H1 (cell line): ENCODE results near the gene GPC6. TPM values are rescaled to one million over a fixed set of nuclear protein-coding genes. Genes with fewer than 3 reads are reported as not detected.

Experiments
- CTCF ChIA-PET: fragments of 300-600 bp; sonication (Branson Sonifier 250); formaldehyde crosslinking; loops from one replicate; lab custom pipeline; 2021; ENCODE audit not compliant: partially characterized antibody; lab: Charles Lee
- POLR2A ChIA-PET: fragments of 300-600 bp; sonication (Branson Sonifier 250); formaldehyde crosslinking; loops from one replicate; lab custom pipeline; 2021; ENCODE audit warnings: inconsistent platforms; ENCODE audit not compliant: partially characterized antibody; lab: Charles Lee
- DNase-seq, 2 experiments: peaks; one replicate each; pipeline versions ENCODE4 v3.0.0 to v3.0.0-alpha.2; 2010 to 2022; ENCODE audit warnings: low spot score in 2 of 2, low read depth in 1 of 2, mixed read lengths in 1 of 2
- FAIRE-seq: peaks from 2 replicates; lab custom pipeline; 2011; peaks lifted over from hg19 to GRCh38; lab: Jason Lieb, UNC
- H2AFZ ChIP-seq: 2 replicates; pipeline ENCODE4 v1.8.1; 2012; ENCODE audit warnings: low read length, inconsistent platforms
- H2AK5ac ChIP-seq: 2 replicates; pipeline ENCODE4 v1.6.1; 2013; ENCODE audit warnings: low read depth, low read length
- H2BK120ac ChIP-seq: replicated peaks from 2 replicates; pipeline ENCODE3; 2013; ENCODE audit warnings: low read depth, low read length, inconsistent platforms
- H2BK12ac ChIP-seq: 2 replicates; pipeline ENCODE4 v1.6.1; 2013; ENCODE audit warnings: low read depth, low read length
- H2BK15ac ChIP-seq: 2 replicates; pipeline ENCODE4 v1.6.1; 2013; ENCODE audit warnings: low read length
- H2BK20ac ChIP-seq: 2 replicates; pipeline ENCODE4 v1.6.1; 2013; ENCODE audit warnings: low read length
- H2BK5ac ChIP-seq: 2 replicates; pipeline ENCODE4 v1.6.1; 2013; ENCODE audit warnings: low read depth, low read length
- H3K14ac ChIP-seq: 2 replicates; pipeline ENCODE4 v1.6.1; 2013; ENCODE audit warnings: inconsistent platforms; ENCODE audit not compliant: insufficient read length
- H3K18ac ChIP-seq: 2 replicates; pipeline ENCODE4 v1.6.1; 2013; ENCODE audit warnings: low read length; ENCODE audit errors: extremely low read depth
- H3K23ac ChIP-seq: 2 replicates; pipeline ENCODE4 v1.6.1; 2013; ENCODE audit warnings: inconsistent platforms; ENCODE audit not compliant: insufficient read length
- H3K23me2 ChIP-seq: 2 replicates; pipeline ENCODE4 v1.6.1; 2013; ENCODE audit warnings: low read depth, low read length
- H3K27ac ChIP-seq: 2 replicates; pipeline ENCODE4 v1.6.1; 2011; ENCODE audit warnings: low read depth, low read length, inconsistent platforms
- H3K27me3 ChIP-seq, 4 experiments: replicated peaks in 1 of 4; 1 replicate in 1 of 4; 2 replicates in 3 of 4; pipeline versions ENCODE4 v1.6.1 to v1.8.1; 2011 to 2013; ENCODE audit warnings: low read length in 3 of 4, mild to moderate bottlenecking in 3 of 4, inconsistent platforms in 2 of 4, mixed read lengths in 2 of 4, moderate library complexity in 1 of 4; ENCODE audit not compliant: control insufficient read depth in 3 of 4, insufficient read depth in 3 of 4; ENCODE audit errors: extremely low read depth in 1 of 4
- H3K36me3 ChIP-seq, 4 experiments: 2 replicates each; pipeline versions ENCODE4 v1.6.1 to v1.8.1; 2011 to 2013; ENCODE audit warnings: mild to moderate bottlenecking in 4 of 4, low read length in 3 of 4, moderate library complexity in 2 of 4, control low read depth in 1 of 4, inconsistent platforms in 1 of 4; ENCODE audit not compliant: insufficient read depth in 4 of 4, control insufficient read depth in 2 of 4
- H3K4ac ChIP-seq: replicated peaks from 2 replicates; pipeline ENCODE3; 2013; ENCODE audit warnings: low read length, low read depth, mixed read lengths, inconsistent platforms; ENCODE audit not compliant: insufficient read length
- H3K4me1 ChIP-seq, 4 experiments: replicated peaks in 1 of 4; 1 replicate in 1 of 4; 2 replicates in 3 of 4; pipeline versions ENCODE4 v1.6.1 to v1.8.1; 2011 to 2013; ENCODE audit warnings: low read length in 3 of 4, inconsistent platforms in 2 of 4, mixed read lengths in 1 of 4; ENCODE audit not compliant: insufficient read depth in 4 of 4, control insufficient read depth in 3 of 4
- H3K4me2 ChIP-seq, 2 experiments: 2 replicates each; pipeline versions ENCODE4 v1.6.1 to v1.8.1; 2011 to 2013; ENCODE audit warnings: low read depth in 2 of 2, low read length in 2 of 2, control low read depth in 1 of 2, inconsistent platforms in 1 of 2, mild to moderate bottlenecking in 1 of 2; ENCODE audit not compliant: insufficient read depth in 1 of 2
- H3K4me3 ChIP-seq, 4 experiments: fragments of 200-600, 300-600 bp in 1 of 4; sonication (generic), shearing (Covaris generic), sonication (Bioruptor Twin) in 1 of 4; 2 replicates each; pipeline versions ENCODE4 v1.5.1 to v1.8.1; 2011 to 2016; ENCODE audit warnings: low read length in 4 of 4, low read depth in 3 of 4, control low read depth in 2 of 4, inconsistent platforms in 2 of 4, mild to moderate bottlenecking in 2 of 4, mixed read lengths in 1 of 4, moderate library complexity in 1 of 4; ENCODE audit not compliant: insufficient read depth in 2 of 4; ENCODE audit errors: extremely low read depth in 1 of 4
- H3K56ac ChIP-seq: replicated peaks from 2 replicates; pipeline ENCODE3; 2013; ENCODE audit warnings: low read depth, mild to moderate bottlenecking, mixed read lengths, low read length, inconsistent platforms; ENCODE audit not compliant: insufficient read length
- H3K79me1 ChIP-seq: 2 replicates; pipeline ENCODE4 v1.6.1; 2013; ENCODE audit warnings: low read depth, low read length, control low read depth
- H3K79me2 ChIP-seq, 2 experiments: 2 replicates each; pipeline versions ENCODE4 v1.6.1 to v1.8.1; 2012 to 2013; ENCODE audit warnings: low read length in 2 of 2, mild to moderate bottlenecking in 2 of 2, inconsistent platforms in 1 of 2; ENCODE audit not compliant: insufficient read depth in 2 of 2, control insufficient read depth in 1 of 2
- H3K9ac ChIP-seq, 4 experiments: replicated peaks in 1 of 4; 1 replicate in 1 of 4; 2 replicates in 3 of 4; pipeline versions ENCODE4 v1.6.1 to v1.8.1; 2011 to 2013; ENCODE audit warnings: low read depth in 3 of 4, low read length in 3 of 4, control low read depth in 2 of 4, mild to moderate bottlenecking in 2 of 4, moderate library complexity in 2 of 4, inconsistent platforms in 1 of 4; ENCODE audit errors: extremely low read depth in 1 of 4
- H3K9me3 ChIP-seq, 2 experiments: 2 replicates each; pipeline versions ENCODE4 v1.6.1 to v1.8.1; 2012 to 2013; ENCODE audit warnings: mild to moderate bottlenecking in 2 of 2, moderate library complexity in 2 of 2, control low read depth in 1 of 2, inconsistent platforms in 1 of 2, low read depth in 1 of 2, low read length in 1 of 2, mixed read lengths in 1 of 2; ENCODE audit not compliant: insufficient read depth in 2 of 2
- H4K20me1 ChIP-seq, 2 experiments: replicated peaks in 1 of 2; 2 replicates each; pipeline versions ENCODE3 to v1.8.1; 2011 to 2013; ENCODE audit warnings: inconsistent platforms in 2 of 2, low read length in 2 of 2, mild to moderate bottlenecking in 1 of 2; ENCODE audit not compliant: insufficient read depth in 2 of 2, control insufficient read depth in 1 of 2
- H4K5ac ChIP-seq: 2 replicates; pipeline ENCODE4 v1.6.1; 2013; ENCODE audit warnings: low read length, low read depth, mixed read lengths, inconsistent platforms; ENCODE audit not compliant: insufficient read length
- H4K8ac ChIP-seq: 2 replicates; pipeline ENCODE4 v1.8.0; 2013; ENCODE audit warnings: mild to moderate bottlenecking, moderate library complexity, low read length, inconsistent platforms; ENCODE audit not compliant: insufficient read depth; ENCODE audit errors: extremely low read depth
- H4K91ac ChIP-seq: replicated peaks from 2 replicates; pipeline ENCODE3; 2013; ENCODE audit warnings: low read length, mixed read lengths, inconsistent platforms; ENCODE audit not compliant: insufficient read length
- BCL11A ChIP-seq, 2 experiments: IDR thresholded peaks; one replicate each; pipeline ENCODE4 v1.6.1; 2011; ENCODE audit warnings: low read depth in 2 of 2, low read length in 2 of 2, mild to moderate bottlenecking in 2 of 2
- CBX8 ChIP-seq: fragments of 300-800, 300-1000 bp; sonication (generic); IDR thresholded peaks from 2 replicates; pipeline ENCODE4 v1.7.1; 2016; ENCODE audit warnings: low read depth, low read length, borderline replicate concordance
- CEBPB ChIP-seq: IDR thresholded peaks from 2 replicates; pipeline ENCODE4 v1.6.1; 2012; ENCODE audit warnings: low read depth, low read length
- CHD2 ChIP-seq: IDR thresholded peaks from 2 replicates; pipeline ENCODE4 v1.6.1; 2012; ENCODE audit warnings: low read length, improper control_type of control experiment
- MAX ChIP-seq: IDR thresholded peaks from 2 replicates; pipeline ENCODE4 v1.6.1; 2012; ENCODE audit warnings: inconsistent platforms
- POLR2A ChIP-seq, 2 experiments: IDR thresholded peaks; 1 replicate in 1 of 2; 2 replicates in 1 of 2; pipeline ENCODE4 v1.6.1; 2011; ENCODE audit warnings: low read depth in 2 of 2, low read length in 2 of 2, mild to moderate bottlenecking in 2 of 2; ENCODE audit errors: control extremely low read depth in 1 of 2
- RAD21 ChIP-seq, 2 experiments: IDR thresholded peaks in 1 of 2; conservative IDR thresholded peaks in 1 of 2; 2 replicates each; pipeline ENCODE4 v1.6.1; 2011; ENCODE audit warnings: low read depth in 2 of 2, low read length in 2 of 2, improper control_type of control experiment in 1 of 2, inconsistent platforms in 1 of 2, mild to moderate bottlenecking in 1 of 2, moderate library complexity in 1 of 2
- RNF2 ChIP-seq: fragments of 200-900, 300-1000 bp; sonication (generic); IDR thresholded peaks from 2 replicates; pipeline ENCODE4 v1.7.1; 2016; ENCODE audit warnings: borderline replicate concordance, low read depth, mild to moderate bottlenecking, antibody characterized with exemption, low read length; ENCODE audit not compliant: poor library complexity, severe bottlenecking; ENCODE audit errors: missing control alignments
- SP1 ChIP-seq: IDR thresholded peaks from 2 replicates; pipeline ENCODE4 v1.6.1; 2011; ENCODE audit warnings: low read depth, low read length
- TBP ChIP-seq: IDR thresholded peaks from 2 replicates; pipeline ENCODE4 v1.6.1; 2011; ENCODE audit warnings: low read depth, low read length, improper control_type of control experiment
- TCF12 ChIP-seq: IDR thresholded peaks from 2 replicates; pipeline ENCODE4 v1.6.1; 2011; ENCODE audit warnings: low read depth, mild to moderate bottlenecking, low read length
- WGBS, 2 experiments: shearing (Covaris generic) in 1 of 2; methylation state at CpG; one replicate each; pipeline versions ENCODE4 v1.1.6 to v1.1.7; 2013 to 2015; ENCODE audit warnings: low lambda C conversion rate in 2 of 2, mixed read lengths in 2 of 2, inconsistent platforms in 1 of 2, low coverage in 1 of 2, missing lambda C conversion rate in 1 of 2; ENCODE audit not compliant: insufficient replicate concordance in 2 of 2, insufficient coverage in 1 of 2, insufficient read length in 1 of 2; ENCODE audit errors: extremely low coverage in 1 of 2, missing lambda C conversion rate in 1 of 2; 5-methylcytosine and 5-hydroxymethylcytosine counted together
- polyA plus RNA-seq, 7 experiments: library from polyadenylated mRNA; depleted of rRNA in 3 of 7; stranded (reverse) in 5 of 7; unstranded in 2 of 7; fragments of >200 nt in 5 of 7; fragments of 200-250 nt in 2 of 7; gene quantifications; 1 replicate in 5 of 7; 2 replicates in 1 of 7; 4 replicates in 1 of 7; pipeline versions ENCODE4 v1.2.1 to v1.2.3, GENCODE V29; 2011 to 2013; ENCODE audit warnings: missing spikeins in 2 of 7, mixed read lengths in 2 of 7
- total RNA-seq: library from RNA; stranded (reverse); fragmentation: NEBNext Ultra II Directional; extraction: Animal tissue kit (Norgen Biotek cat#: 25700); gene quantifications from 2 replicates; pipeline ENCODE4 v1.2.1, GENCODE V29; 2021

The GPC6 gene
- total and polyA plus RNA-seq, 2 of the 8 experiments (the other 6 are each of a cell fraction or from before 2014, with no cell fraction given): 5.4 to 12.0 TPM

DNA sequence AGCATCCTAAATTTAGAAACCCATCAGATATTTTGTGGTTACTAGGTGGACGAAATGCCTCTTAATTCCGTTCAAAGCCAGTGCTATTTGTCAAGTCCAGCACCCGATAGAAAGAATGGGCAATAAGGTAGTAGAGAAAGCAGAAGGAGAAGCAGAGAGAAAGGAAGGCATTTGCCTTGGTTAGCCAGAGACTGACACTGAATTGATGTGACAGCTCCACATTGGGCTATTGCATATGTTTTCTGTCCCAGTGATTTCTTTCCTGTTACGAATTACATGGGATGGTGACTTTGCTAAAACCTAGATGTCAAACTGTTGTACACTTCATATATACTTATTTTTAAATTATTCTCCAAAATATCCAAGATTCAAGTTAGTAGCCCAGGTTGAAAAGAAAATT lies 710.3 kb downstream of the GPC6 start:
- H2AK5ac ChIP-seq: no peak overlapping the region
- no peak overlapping the region for H2BK5ac ChIP-seq
- H3K79me2 ChIP-seq: no peaks in the 10 kb centered on the region
- H3K14ac ChIP-seq: no peak overlapping the region
- no peaks in the 10 kb centered on the region for H3K27me3 ChIP-seq
- H2BK20ac ChIP-seq: no peak overlapping the region
- no peak overlapping the region for H3K23ac ChIP-seq
- H3K79me1 ChIP-seq: no peaks in the 10 kb centered on the region
- no peaks in the 10 kb centered on the region for H3K36me3 ChIP-seq
- CTCF ChIA-PET: interaction anchor here (0.6 to 0.7 kb wide), 2 partner anchors 256 to 1039 kb away, joined by 3 read pairs; no protein-coding TSS in a partner anchor
- H4K91ac ChIP-seq: no peak overlapping the region
- H4K5ac ChIP-seq: no peak overlapping the region
- H2BK120ac ChIP-seq: no peak overlapping the region
- H2BK15ac ChIP-seq: no peak overlapping the region
- H2BK12ac ChIP-seq: no peak overlapping the region
- no peak overlapping the region for H3K4me2 ChIP-seq
- H3K9ac ChIP-seq: no peak overlapping the region
- no peak overlapping the region for H4K8ac ChIP-seq
- H3K4me1 ChIP-seq: no peaks in the 10 kb centered on the region
- POLR2A ChIA-PET: no interaction called here
- DNase-seq (no peak), FAIRE-seq (no peak)
- H3K9me3 ChIP-seq: no peaks in the 10 kb centered on the region
- H3K27ac ChIP-seq: no peak overlapping the region
- H3K4ac ChIP-seq: no peak overlapping the region
- no peak overlapping the region for H3K4me3 ChIP-seq
- H2AFZ ChIP-seq: no peak overlapping the region
- 89% methylated on average over 4 of the region's 4 CpGs; no CpG with 5 or more reads in 1 of the 2 experiments for WGBS, 2 experiments
- no peaks in the 10 kb centered on the region; the same call in 1 of the 2 replicates for H3K23me2 ChIP-seq
- no peak overlapping the region for H3K18ac ChIP-seq
- no peaks in the 10 kb centered on the region for H4K20me1 ChIP-seq
- TF ChIP-seq TCF12 (no peak), POLR2A (IDR thresholded peaks at IDR 0.05; ENCODE audit: control extremely low read depth in 1 of 2, low read depth in 2 of 2, low read length in 2 of 2) (no peak), TBP (no peak), MAX (no peak), CBX8 (no peak), RNF2 (no peak), BCL11A (IDR thresholded peaks at IDR 0.05; ENCODE audit: low read depth in 2 of 2, low read length in 2 of 2) (no peak), SP1 (no peak), CEBPB (no peak), CHD2 (no peak), RAD21 (IDR thresholded peaks at IDR 0.05 in 1 of 2, conservative IDR thresholded peaks at IDR 0.05 in 1 of 2; ENCODE audit: low read depth in 2 of 2, low read length in 2 of 2) (no peak)
- H3K56ac ChIP-seq: no peak overlapping the region
